Tibial artery (tissue), 4 donors: ENCODE measurements around the gene CAMTA1.
"Not testable (repeated sequence)": the region's sequence is repeated elsewhere in the genome, so short reads cannot be mapped to it uniquely, and the experiment has no call there.

Source experiments
- DNase-seq, 2 donors: peaks; one replicate each; pipeline ENCODE4 v3.0.0-alpha.2; 2019
- H3K27ac ChIP-seq, 2 donors: fragments of 200-600 bp; sonication (generic) in 1 of 2; 1 replicate in 1 of 2; 2 replicates in 1 of 2; pipeline ENCODE4 v1.5.1; 2018 to 2019; ENCODE audit warnings: mild to moderate bottlenecking in 1 of 2
- H3K27me3 ChIP-seq, 2 donors: fragments of 200-600 bp; sonication (generic) in 1 of 2; one replicate each; pipeline versions ENCODE4 v1.5.1 to v1.6.0; 2016 to 2019
- H3K36me3 ChIP-seq, 3 donors: fragments of 200-600 bp; sonication (generic) in 2 of 3; one replicate each; pipeline ENCODE4 v1.5.1; 2016 to 2019; ENCODE audit warnings: mild to moderate bottlenecking in 2 of 3
- H3K4me1 ChIP-seq, 4 donors: fragments of 200-600 bp; sonication (generic) in 2 of 4; 1 replicate in 3 of 4; 2 replicates in 1 of 4; pipeline ENCODE4 v1.5.1; 2016 to 2019
- H3K4me3 ChIP-seq, 2 donors: fragments of 200-600 bp; sonication (generic) in 1 of 2; 1 replicate in 1 of 2; 2 replicates in 1 of 2; pipeline ENCODE4 v1.5.1; 2018 to 2019; ENCODE audit warnings: mild to moderate bottlenecking in 2 of 2
- H3K9me3 ChIP-seq, 3 donors: fragments of 200-600 bp; sonication (generic) in 1 of 3; one replicate each; pipeline ENCODE4 v1.5.1; 2016 to 2019
- CTCF ChIP-seq, 2 experiments: fragments of 200-600 bp in 1 of 2; fragments of 450-650 bp in 1 of 2; IDR thresholded peaks; one replicate each; pipeline ENCODE4 v1.5.1; 2017 to 2019; ENCODE audit warnings: antibody characterized with exemption in 2 of 2, mild to moderate bottlenecking in 1 of 2, moderate library complexity in 1 of 2
- intact Hi-C: fragments of 100-400 bp; cut with DNase I; formaldehyde crosslinking; loops from one replicate; pipeline ENCODE4 v1.15.0; 2023; ENCODE audit warnings: low total_unique reads

Gene CAMTA1

GRCh38 chr1:7380712-7381111 is 595.5 kb downstream of the CAMTA1 start:
- Histone ChIP-seq H3K27me3 (peaks cover 0 to 8% of the 10 kb centered on the region in 2 donors), H3K27ac (no peak overlapping the region), H3K9me3 (peaks cover 0 to 3% (median 0%) of the 10 kb centered on the region in 3 donors), H3K4me3 (no peak overlapping the region), H3K36me3 (no peaks in the 10 kb centered on the region), H3K4me1 (peaks cover 0 to 5% (median 0%) of the 10 kb centered on the region in 4 donors)
- TF ChIP-seq CTCF (IDR thresholded peaks at IDR 0.05) = no peak
- intact Hi-C loops = no loop called here
- no peak for DNase-seq

GRCh38 chr1:7381729-7382128 is 596.5 kb downstream of the CAMTA1 start:
- H3K4me1 ChIP-seq, intact Hi-C loops, H3K27ac ChIP-seq, H3K27me3 ChIP-seq, H3K9me3 ChIP-seq, H3K36me3 ChIP-seq, DNase-seq, H3K4me3 ChIP-seq: not testable (repeated sequence)

GRCh38 chr1:7382971-7383370 is 597.7 kb downstream of the CAMTA1 start:
- DNase-seq = no peak
- intact Hi-C loops = no loop called here
- H3K9me3 ChIP-seq = peaks cover 0 to 3% (median 0%) of the 10 kb centered on the region in 3 donors

GRCh38 chr1:7383671-7384520 is 598.6 kb downstream of the CAMTA1 start:
- peaks cover 0 to 3% (median 0%) of the 10 kb centered on the region in 3 donors for H3K9me3 ChIP-seq
- peak in 1 of 2 donors; percentile 27 for DNase-seq
- H3K27me3 ChIP-seq = no peaks in the 10 kb centered on the region
- no peak overlapping the region for H3K27ac ChIP-seq
- H3K4me3 ChIP-seq = no peak overlapping the region
- H3K36me3 ChIP-seq = no peaks in the 10 kb centered on the region
- peaks cover 0 to 10% (median 3%) of the 10 kb centered on the region in 4 donors for H3K4me1 ChIP-seq
- no peak for TF ChIP-seq CTCF (IDR thresholded peaks at IDR 0.05)
- intact Hi-C loops = no loop called here

More at GRCh38 chr1:7382971-7383370, 597.7 kb downstream of the CAMTA1 start:
- no peak overlapping the region for H3K4me3 ChIP-seq
- no peak overlapping the region for H3K27ac ChIP-seq
- peaks cover 0 to under 1% (median 0%) of the 10 kb centered on the region in 4 donors for H3K4me1 ChIP-seq
- no peaks in the 10 kb centered on the region for H3K36me3 ChIP-seq
- TF ChIP-seq CTCF (IDR thresholded peaks at IDR 0.05) = no peak
- H3K27me3 ChIP-seq = peaks cover 0 to 7% of the 10 kb centered on the region in 2 donors

GRCh38 chr1:7384679-7385078 is 599.4 kb downstream of the CAMTA1 start:
- H3K27me3 ChIP-seq = no peaks in the 10 kb centered on the region
- peak in 1 of 2 donors; percentile 57 for DNase-seq
- H3K4me1 ChIP-seq = peaks cover 0 to 18% (median 7%) of the 10 kb centered on the region in 4 donors
- intact Hi-C loops = no loop called here
- H3K27ac ChIP-seq = no peak overlapping the region
- TF ChIP-seq CTCF (IDR thresholded peaks at IDR 0.05) = no peak
- H3K4me3 ChIP-seq = no peak overlapping the region
- H3K9me3 ChIP-seq = peaks cover 0 to 3% (median 0%) of the 10 kb centered on the region in 3 donors
- H3K36me3 ChIP-seq = no peaks in the 10 kb centered on the region

GRCh38 chr1:7385471-7386225 is 600.4 kb downstream of the CAMTA1 start:
- peaks cover 0 to 3% (median 0%) of the 10 kb centered on the region in 3 donors for H3K9me3 ChIP-seq
- H3K4me1 ChIP-seq = peaks cover 0 to 21% (median 7%) of the 10 kb centered on the region in 4 donors
- DNase-seq = peak in 1 of 2 donors; percentile 51
- intact Hi-C loops = no loop called here
- no peak overlapping the region for H3K27ac ChIP-seq
- H3K4me3 ChIP-seq = no peak overlapping the region
- H3K27me3 ChIP-seq = no peaks in the 10 kb centered on the region
- TF ChIP-seq CTCF (IDR thresholded peaks at IDR 0.05) = no peak
- no peaks in the 10 kb centered on the region for H3K36me3 ChIP-seq
